Psoas muscle (tissue), 8 donors: ENCODE results near the gene PXMP4. TPM values are rescaled to one million over a fixed set of nuclear protein-coding genes. Genes with fewer than 3 reads are reported as not detected.
A peak's percentile ranks its signal among the peaks of the same experiment; 100 is the strongest.

Experiments used
- ATAC-seq, 4 donors: fragments of 200-7000 bp; cut with Tn5 transposase; one replicate each; pipeline ENCODE4 v1.9.1; 2020; ENCODE audit warnings: moderate library complexity in 3 of 4, mild to moderate bottlenecking in 2 of 4
- DNase-seq, 2 donors: peaks; one replicate each; pipeline ENCODE4 v3.0.0-alpha.2; 2020
- H3K27ac ChIP-seq: fragments of 200-600 bp; one replicate; pipeline ENCODE4 v1.8.0; 2022
- H3K27me3 ChIP-seq, 3 donors: fragments of 200-600 bp in 1 of 3; one replicate each; pipeline versions ENCODE4 v1.6.1 to v1.8.0; 2013 to 2022; ENCODE audit warnings: low read length in 2 of 3, mild to moderate bottlenecking in 2 of 3, moderate library complexity in 1 of 3; ENCODE audit not compliant: insufficient read depth in 3 of 3
- H3K36me3 ChIP-seq, 2 donors: fragments of 200-600 bp in 1 of 2; one replicate each; pipeline versions ENCODE4 v1.6.1 to v1.8.0; 2013 to 2022; ENCODE audit warnings: low read depth in 1 of 2, mild to moderate bottlenecking in 1 of 2, moderate library complexity in 1 of 2; ENCODE audit not compliant: insufficient read depth in 1 of 2
- H3K4me1 ChIP-seq: fragments of 200-600 bp; one replicate; pipeline ENCODE4 v1.8.0; 2022
- H3K4me3 ChIP-seq: fragments of 200-600 bp; one replicate; pipeline ENCODE4 v1.8.0; 2022; ENCODE audit warnings: mild to moderate bottlenecking
- H3K9me3 ChIP-seq: fragments of 200-600 bp; one replicate; pipeline ENCODE4 v1.8.0; 2022
- WGBS, 3 donors: extraction: QIAGEN DNeasy Blood & Tissue Kit; methylation state at CpG; one replicate each; pipeline versions ENCODE4 v1.1.6 to v1.1.7; 2013; 5-methylcytosine and 5-hydroxymethylcytosine counted together
- intact Hi-C, 2 donors: fragments of 100-400 bp; cut with DNase I; formaldehyde crosslinking; loops; one replicate each; pipeline versions ENCODE4 v1.11.0 to v1.14.2; 2022
- polyA plus RNA-seq, 3 donors: library from polyadenylated mRNA; stranded (reverse); fragments of 200-250 nt; gene quantifications; one replicate each; pipeline ENCODE4 v1.2.3, GENCODE V29; 2013
- total RNA-seq, 4 donors: library from RNA; stranded (reverse); fragmentation: NEBNext Ultra II Directional in 2 of 4; extraction: Animal tissue kit (Norgen Biotek cat#: 25700) in 2 of 4; gene quantifications; one replicate each; pipeline versions ENCODE4 v1.2.1 to v1.2.4, GENCODE V29; 2021 to 2023
- TF ChIP-seq, protein P1 (sequence below): fragments of 200-600 bp; IDR thresholded peaks from one replicate; pipeline ENCODE4 v1.8.0; 2022; ENCODE audit warnings: antibody characterized with exemption
- donor health status: healthy with polysubstance abuse.
- donor health status: DM: no; HTN: no; CAD: no; lungs with moderate emphysema.
- donor health status: Bipolar disorder and iron deficiency.
- donor health status: healthy.
- donor health status: DM: yes; HTN: yes; CAD: no.
- donor health status: DM: no; HTN: no; CAD: no.
- donor health status: DM: no; HTN: no; CAD: no.
- donor health status: DM: yes; HTN: yes; CAD: no.

The PXMP4 gene
- total and polyA plus RNA-seq, 7 donors: 1.9 to 10.6 (median 5.1) TPM

DNA sequence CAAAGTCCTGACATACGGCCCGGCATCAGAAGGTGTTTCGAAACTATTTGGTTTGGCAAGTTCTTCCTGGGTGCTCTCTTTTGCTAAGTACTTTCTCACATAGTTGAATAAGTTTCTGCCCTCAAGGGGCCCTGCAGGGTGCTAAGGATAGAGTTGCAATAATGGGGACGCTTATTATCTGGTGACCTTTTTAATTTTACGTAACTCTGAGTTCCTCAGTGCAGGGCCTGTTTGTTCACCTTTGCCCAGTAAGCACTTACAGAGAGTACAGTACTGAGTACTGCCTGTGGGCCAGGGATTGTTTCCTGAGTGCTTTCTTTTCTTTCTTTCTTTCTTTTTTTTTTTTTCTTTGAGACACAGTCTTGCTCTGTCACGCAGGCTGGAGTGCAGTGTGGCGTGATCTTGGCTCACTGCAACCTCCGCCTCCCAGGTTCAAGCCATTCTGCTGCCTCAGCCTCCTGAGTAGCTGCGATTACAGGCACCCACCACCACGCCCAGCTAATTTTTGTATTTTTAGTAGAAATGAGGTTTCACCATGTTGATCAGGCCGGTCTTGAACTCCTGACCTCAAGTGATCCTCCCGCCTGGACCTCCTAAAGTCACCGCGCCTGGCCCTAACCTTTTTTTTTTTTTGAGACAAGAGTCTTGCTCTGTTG lies 4.5 kb upstream of the PXMP4 start:
- H3K27me3 ChIP-seq: no peaks in the 10 kb centered on the region
- H3K4me1 ChIP-seq: peaks cover under 1% of the 10 kb centered on the region
- no peaks in the 10 kb centered on the region for H3K36me3 ChIP-seq
- DNase-seq (no peak), ATAC-seq (no peak)
- TF ChIP-seq, protein P1, sequence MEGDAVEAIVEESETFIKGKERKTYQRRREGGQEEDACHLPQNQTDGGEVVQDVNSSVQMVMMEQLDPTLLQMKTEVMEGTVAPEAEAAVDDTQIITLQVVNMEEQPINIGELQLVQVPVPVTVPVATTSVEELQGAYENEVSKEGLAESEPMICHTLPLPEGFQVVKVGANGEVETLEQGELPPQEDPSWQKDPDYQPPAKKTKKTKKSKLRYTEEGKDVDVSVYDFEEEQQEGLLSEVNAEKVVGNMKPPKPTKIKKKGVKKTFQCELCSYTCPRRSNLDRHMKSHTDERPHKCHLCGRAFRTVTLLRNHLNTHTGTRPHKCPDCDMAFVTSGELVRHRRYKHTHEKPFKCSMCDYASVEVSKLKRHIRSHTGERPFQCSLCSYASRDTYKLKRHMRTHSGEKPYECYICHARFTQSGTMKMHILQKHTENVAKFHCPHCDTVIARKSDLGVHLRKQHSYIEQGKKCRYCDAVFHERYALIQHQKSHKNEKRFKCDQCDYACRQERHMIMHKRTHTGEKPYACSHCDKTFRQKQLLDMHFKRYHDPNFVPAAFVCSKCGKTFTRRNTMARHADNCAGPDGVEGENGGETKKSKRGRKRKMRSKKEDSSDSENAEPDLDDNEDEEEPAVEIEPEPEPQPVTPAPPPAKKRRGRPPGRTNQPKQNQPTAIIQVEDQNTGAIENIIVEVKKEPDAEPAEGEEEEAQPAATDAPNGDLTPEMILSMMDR: no peak
- H3K4me3 ChIP-seq: no peak overlapping the region
- H3K27ac ChIP-seq: no peak overlapping the region
- H3K9me3 ChIP-seq: no peaks in the 10 kb centered on the region
- 89 to 92% (median 91%) methylated on average over 14 of the region's 14 CpGs for WGBS, 3 donors
- intact Hi-C loops: no loop called here

GRCh38 chr20:33721391-33722140 lies 1.5 kb upstream of the PXMP4 start:
- Histone ChIP-seq H3K27ac (no peak overlapping the region), H3K9me3 (no peaks in the 10 kb centered on the region), H3K4me3 (no peak overlapping the region), H3K4me1 (peaks cover 10% of the 10 kb centered on the region), H3K27me3 (no peaks in the 10 kb centered on the region), H3K36me3 (no peaks in the 10 kb centered on the region)
- ATAC-seq (no peak), DNase-seq (no peak)
- 93 to 96% (median 93%) methylated on average over 11 of the region's 11 CpGs for WGBS, 3 donors
- TF ChIP-seq, protein P1: no peak
- intact Hi-C loops: no loop called here

GRCh38 chr20:33719277-33719988 lies 677 bp downstream of the PXMP4 start:
- peaks cover 10% of the 10 kb centered on the region for H3K4me1 ChIP-seq
- DNase-seq (no peak), ATAC-seq (no peak)
- intact Hi-C loops: no loop called here
- peaks cover 0 to 9% of the 10 kb centered on the region in 2 donors for H3K36me3 ChIP-seq
- TF ChIP-seq, protein P1: no peak
- no peaks in the 10 kb centered on the region for H3K27me3 ChIP-seq
- H3K27ac ChIP-seq: peak overlapping the region; percentile 84
- peak overlapping the region; percentile 89 for H3K4me3 ChIP-seq
- no peaks in the 10 kb centered on the region for H3K9me3 ChIP-seq
- WGBS, 3 donors: 42 to 49% (median 42%) methylated on average over 13 of the region's 13 CpGs

- 89 to 94% (median 90%) methylated on average over 2 of the region's 2 CpGs for WGBS, 3 donors
- peaks cover 10% of the 10 kb centered on the region for H3K4me1 ChIP-seq
- TF ChIP-seq, protein P1: no peak
- DNase-seq (no peak), ATAC-seq (no peak)
- H3K36me3 ChIP-seq: peaks cover 0 to 38% of the 10 kb centered on the region in 2 donors
- no peaks in the 10 kb centered on the region for H3K9me3 ChIP-seq
- intact Hi-C loops: no loop called here
- H3K4me3 ChIP-seq: no peak overlapping the region
- no peaks in the 10 kb centered on the region for H3K27me3 ChIP-seq
- H3K27ac ChIP-seq: no peak overlapping the region
Measured at GRCh38 chr20:33716498-33716897, 3.6 kb downstream of the PXMP4 start.
